Bone marrow (tissue), 2 donors: Measurements from ENCODE around the gene MYMK.

Experiments
- DNase-seq, 2 donors: peaks; one replicate each; lab custom pipeline; 2025; lab: John Stamatoyannopoulos, UW

MYMK gene

GRCh38 chr9:133558191-133559126, 33.7 kb upstream of the MYMK start:
- DNase-seq, result no peak

GRCh38 chr9:133557581-133557980, 32.8 kb upstream of the MYMK start:
- no peak for DNase-seq

- DNase-seq, result no peak
These were observed 31.6 kb upstream of the MYMK start for GRCh38 chr9:133556354-133556753.

GRCh38 chr9:133554729-133555128, 30.0 kb upstream of the MYMK start:
- DNase-seq, result no peak

- DNase-seq, result no peak
These were observed 29.4 kb upstream of the MYMK start for GRCh38 chr9:133553973-133554713.

- no peak for DNase-seq
These were observed 28.4 kb upstream of the MYMK start for GRCh38 chr9:133553123-133553522.

- DNase-seq, result no peak
These were observed 27.5 kb upstream of the MYMK start for GRCh38 chr9:133552236-133552635.

- DNase-seq, result no peak
These were observed 26.7 kb upstream of the MYMK start for GRCh38 chr9:133551446-133551845.

GRCh38 chr9:133547116-133547515, 22.4 kb upstream of the MYMK start:
- no peak for DNase-seq

GRCh38 chr9:133546287-133546680, 21.5 kb upstream of the MYMK start:
- DNase-seq, result no peak

GRCh38 chr9:133545494-133546286, 20.9 kb upstream of the MYMK start:
- DNase-seq, result no peak

GRCh38 chr9:133543772-133544467, 19.2 kb upstream of the MYMK start:
- no peak for DNase-seq

- no peak for DNase-seq
These were observed 17.2 kb upstream of the MYMK start for GRCh38 chr9:133542002-133542401.

GRCh38 chr9:133540698-133541025, 15.9 kb upstream of the MYMK start:
- no peak for DNase-seq

- no peak for DNase-seq
These were observed 15.4 kb upstream of the MYMK start for GRCh38 chr9:133539991-133540697.

GRCh38 chr9:133538851-133539833, 14.4 kb upstream of the MYMK start:
- no peak for DNase-seq

- DNase-seq, result no peak
These were observed 13.4 kb upstream of the MYMK start for GRCh38 chr9:133538176-133538575.

GRCh38 chr9:133537257-133537656, 12.5 kb upstream of the MYMK start:
- DNase-seq, result no peak

- DNase-seq, result no peak
These were observed 11.8 kb upstream of the MYMK start for GRCh38 chr9:133536536-133536935.

GRCh38 chr9:133536080-133536479, 11.3 kb upstream of the MYMK start:
- DNase-seq, result no peak
